Cerebellar nuclear complex (tissue), 1 donor: ENCODE data around the gene AHR.
"Not testable (repeated sequence)": the region's sequence is repeated elsewhere in the genome, so short reads cannot be mapped to it uniquely, and the experiment has no call there.

Experiments used
- DNase-seq, 2 experiments: peaks; one replicate each; lab custom pipeline; 2025; lab: John Stamatoyannopoulos, UW

AHR gene

DNA sequence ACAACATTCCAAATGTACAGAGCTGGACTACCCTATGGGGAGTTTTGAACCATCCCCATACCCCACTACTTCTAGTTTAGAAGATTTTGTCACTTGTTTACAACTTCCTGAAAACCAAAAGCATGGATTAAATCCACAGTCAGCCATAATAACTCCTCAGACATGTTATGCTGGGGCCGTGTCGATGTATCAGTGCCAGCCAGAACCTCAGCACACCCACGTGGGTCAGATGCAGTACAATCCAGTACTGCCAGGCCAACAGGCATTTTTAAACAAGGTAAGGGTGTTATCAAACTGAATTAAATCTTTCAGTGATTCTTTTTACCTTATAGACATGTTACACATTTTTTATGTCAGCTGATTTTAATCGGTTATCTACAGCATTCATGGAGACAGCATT, 41.5 kb downstream of the AHR start:
- no peak for DNase-seq

DNA sequence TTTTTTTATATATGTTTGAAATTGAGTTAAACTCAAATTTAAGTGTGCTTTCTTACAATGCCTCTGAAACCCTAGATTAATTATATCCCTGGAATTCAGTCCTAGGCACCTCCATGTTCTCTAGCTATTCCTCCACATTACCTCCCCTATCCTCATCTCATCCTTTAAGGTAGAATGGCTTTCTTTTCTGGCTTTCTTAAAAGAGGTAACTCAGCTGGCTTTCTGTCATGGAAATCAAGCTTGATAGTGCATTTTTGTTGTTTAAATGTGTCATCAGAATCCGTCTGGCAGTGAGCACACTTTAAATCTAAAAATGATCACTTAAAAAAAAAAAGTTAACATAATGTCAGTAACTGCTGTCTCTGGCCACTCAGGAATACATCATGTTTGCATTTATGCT, 42.2 kb downstream of the AHR start:
- no peak for DNase-seq

DNA sequence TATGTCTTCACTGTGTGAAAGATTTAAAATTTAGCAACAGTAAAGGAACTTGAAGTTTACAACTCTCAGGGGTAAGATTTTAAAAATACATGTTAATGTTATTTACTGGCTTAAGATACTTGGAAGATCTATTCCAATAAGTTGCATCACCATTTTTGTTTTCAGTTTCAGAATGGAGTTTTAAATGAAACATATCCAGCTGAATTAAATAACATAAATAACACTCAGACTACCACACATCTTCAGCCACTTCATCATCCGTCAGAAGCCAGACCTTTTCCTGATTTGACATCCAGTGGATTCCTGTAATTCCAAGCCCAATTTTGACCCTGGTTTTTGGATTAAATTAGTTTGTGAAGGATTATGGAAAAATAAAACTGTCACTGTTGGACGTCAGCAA, 44.3 kb downstream of the AHR start:
- DNase-seq, result no peak

DNA sequence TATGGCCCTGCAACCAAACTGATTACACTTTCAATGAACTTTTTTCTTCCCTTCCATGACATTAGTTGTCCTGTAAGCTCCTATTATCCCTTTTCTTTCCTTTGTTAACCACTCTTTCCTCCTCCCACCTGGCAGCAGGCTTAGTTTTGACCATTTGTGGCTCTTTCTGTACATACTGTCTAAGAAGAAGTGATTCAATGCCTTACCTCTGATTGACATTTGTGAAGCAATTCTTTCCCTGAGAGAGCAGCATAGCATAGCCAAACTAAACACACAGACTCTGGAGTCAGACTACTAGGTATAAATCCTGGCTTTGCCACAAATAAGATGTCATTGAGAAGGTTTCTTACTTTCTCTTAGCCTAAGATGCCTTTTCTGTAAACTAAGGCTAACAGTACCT, 48.9 kb downstream of the AHR start:
- DNase-seq, result no peak

DNA sequence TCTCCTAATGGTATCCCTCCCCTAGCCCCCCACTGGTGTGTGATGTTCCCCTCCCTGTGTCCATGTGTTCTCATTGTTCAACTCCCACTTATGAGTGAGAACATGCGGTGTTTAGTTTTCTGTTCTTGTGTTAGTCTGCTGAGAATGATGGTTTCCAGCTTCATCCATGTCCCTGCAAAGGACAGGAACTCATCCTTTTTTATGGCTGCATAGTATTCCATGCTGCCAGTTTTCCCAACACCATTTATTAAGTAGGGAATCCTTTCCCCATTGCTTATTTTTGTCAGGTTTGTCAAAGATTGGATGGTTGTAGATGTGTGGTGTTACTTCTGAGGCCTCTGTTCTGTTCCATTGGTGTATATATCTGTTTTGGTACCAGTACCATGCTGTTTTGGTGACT, 50.5 kb downstream of the AHR start:
- DNase-seq, result not testable (repeated sequence)

DNA sequence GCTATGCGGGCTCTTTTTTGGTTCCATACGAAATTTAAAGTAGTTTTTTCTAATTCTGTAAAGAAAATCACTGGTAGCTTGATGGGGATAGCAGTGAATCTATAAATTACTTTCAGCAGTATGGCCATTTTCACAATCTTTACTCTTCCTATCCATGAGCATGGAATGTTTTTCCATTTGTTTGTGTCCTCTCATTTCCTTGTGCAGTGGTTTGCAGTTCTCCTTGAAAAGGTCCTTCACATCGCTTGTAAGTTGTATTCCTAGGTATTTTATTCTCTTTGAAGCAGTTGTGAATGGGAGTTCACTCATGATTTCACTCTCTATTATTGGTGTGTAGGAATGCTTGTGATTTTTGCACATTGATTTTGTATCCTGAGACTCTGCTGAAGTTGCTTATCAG, 51.9 kb downstream of the AHR start:
- not testable (repeated sequence) for DNase-seq

DNA sequence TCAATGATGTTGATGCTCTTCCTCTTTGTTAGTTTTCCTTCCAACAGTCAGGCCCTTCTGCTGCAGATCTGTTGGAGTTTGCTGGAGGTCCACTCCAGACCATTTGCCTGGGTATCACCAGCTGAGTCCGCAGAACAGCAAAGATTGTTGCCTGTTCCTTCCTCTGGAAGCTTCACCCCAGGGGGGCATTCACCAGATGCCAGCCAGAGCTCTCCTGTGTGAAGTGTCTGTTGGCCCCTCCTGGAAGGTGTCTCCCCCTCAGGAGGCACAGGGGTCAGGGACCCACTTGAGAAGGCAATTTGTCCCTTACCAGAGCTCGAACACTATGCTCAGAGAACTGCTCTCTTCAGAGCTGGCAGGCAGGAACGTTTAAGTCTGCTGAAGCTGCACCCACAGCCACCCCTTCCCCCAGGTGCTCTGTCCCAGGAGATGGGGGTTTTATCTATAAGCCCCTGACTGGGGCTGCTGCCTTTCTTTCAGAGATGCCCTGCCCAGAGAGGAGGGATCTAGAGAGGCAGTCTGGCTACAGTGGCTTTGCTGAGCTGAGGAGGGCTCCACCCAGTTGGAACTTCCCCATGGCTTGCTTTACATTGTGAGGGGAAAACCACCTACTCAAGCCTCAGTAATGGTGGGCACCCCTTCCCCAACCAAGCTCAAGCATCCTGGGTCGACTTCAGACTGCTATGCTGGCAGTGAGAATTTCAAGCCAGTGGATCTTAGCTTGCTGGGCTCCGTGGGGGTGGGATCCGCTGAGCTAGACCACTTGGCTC, 55.4 kb downstream of the AHR start:
- DNase-seq, result not testable (repeated sequence)

DNA sequence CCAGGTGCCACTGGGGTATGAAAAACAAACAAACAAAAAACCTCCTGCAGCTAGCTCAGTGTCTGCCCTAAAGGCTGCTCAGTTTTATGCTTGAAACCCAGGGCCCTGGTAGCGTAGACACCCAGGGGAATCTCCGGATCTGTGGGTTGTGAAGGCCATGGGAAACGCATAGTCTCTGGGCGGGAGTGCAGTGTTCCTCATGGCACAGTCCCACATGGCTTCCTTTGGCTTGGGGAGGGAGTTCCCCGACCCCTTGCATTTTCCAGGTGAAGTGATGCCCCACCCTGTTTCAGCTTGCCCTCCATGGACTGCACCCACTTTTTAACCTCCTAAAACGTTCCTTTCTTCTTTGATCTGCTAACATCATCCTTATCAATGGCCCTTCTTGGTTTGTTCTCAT, 56.0 kb downstream of the AHR start:
- DNase-seq, result no peak

DNA sequence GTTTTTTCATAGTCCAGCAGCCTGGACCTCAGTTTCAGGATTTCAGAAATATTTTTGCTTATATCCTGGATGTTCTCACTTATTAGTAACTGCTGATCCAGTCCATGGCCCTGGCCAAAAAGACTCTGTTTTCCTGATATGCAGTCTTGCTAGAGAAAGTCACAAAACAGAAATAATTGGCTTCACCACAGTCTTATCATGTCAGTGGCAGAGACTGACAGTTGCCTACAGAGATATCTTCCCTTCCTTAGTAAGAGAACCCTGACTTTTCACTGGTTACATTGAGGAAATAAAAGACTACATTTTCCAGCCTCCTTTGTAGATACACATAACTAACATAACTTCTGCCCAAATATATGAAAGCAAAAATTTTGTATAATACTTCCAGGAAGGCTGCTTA, 56.6 kb downstream of the AHR start:
- no peak for DNase-seq

DNA sequence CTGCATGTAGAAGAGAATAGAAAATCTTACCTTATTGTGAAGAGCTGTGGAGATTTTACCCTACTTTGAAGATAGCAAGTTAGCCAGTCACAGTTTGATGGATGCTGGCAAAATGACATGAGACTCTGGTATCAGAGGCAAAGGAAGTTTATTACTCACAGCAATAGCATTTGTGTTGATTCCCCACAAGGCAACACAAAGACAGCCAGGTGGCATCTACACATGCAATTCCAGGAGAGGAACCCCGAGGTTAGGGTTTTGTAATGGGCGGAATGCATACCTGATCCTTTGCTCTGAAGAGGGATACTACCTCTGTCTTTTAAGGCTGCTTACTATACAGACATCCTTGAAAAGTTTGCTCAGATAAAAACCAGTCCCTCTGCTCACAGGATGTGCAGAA, 59.5 kb downstream of the AHR start:
- DNase-seq, result no peak

DNA sequence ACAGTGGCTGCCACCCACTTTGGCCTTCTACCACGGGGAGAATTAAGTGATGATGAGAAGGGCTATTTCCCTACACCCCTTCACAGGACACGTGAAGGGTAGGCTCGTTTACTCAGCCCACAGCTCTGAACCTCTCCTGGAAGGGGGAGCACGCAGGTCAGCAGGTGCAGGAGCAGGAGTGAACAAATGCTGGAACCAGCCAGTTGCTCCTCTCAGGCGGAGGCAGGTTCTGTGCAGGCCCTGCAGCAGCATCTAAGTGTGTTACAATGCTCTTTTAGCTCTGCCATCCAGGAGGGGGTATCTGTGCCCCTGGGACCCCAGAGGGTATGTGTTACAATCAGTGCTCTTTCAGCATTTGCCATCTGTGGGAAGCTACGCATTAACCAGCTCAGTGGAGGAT, 61.2 kb downstream of the AHR start:
- no peak for DNase-seq

DNA sequence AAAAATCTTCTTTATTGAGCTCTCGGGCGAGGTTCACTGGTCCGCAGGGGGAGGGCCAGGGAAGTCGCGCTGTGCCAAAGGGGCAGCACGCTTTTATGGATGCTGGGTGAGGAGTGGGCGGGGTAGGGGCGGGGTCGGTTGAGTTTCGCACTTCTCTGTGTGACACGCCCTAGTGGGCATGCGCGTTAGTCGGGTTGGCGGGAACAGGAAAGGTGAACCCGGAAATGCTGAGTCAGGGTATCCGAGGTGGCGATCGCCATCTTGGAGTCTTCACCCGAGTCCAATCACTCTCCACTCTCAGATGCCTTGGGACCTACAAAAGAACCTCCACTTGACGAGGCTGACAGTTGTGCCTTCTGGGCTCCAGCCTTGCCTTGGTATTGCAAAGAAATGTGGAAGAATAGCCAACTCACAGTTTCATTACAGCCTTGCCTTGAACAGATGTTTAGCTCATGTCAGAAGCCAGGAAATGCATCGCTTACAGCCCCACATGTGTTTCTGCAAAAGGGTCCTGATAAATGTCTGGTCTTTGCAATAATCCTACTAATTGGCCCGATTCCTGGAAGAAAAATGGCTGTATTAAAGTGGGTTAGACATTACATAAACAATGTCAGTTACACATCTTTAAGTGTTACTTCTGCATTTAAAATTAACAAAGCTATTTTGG, 64.1 kb downstream of the AHR start:
- DNase-seq, result no peak

DNA sequence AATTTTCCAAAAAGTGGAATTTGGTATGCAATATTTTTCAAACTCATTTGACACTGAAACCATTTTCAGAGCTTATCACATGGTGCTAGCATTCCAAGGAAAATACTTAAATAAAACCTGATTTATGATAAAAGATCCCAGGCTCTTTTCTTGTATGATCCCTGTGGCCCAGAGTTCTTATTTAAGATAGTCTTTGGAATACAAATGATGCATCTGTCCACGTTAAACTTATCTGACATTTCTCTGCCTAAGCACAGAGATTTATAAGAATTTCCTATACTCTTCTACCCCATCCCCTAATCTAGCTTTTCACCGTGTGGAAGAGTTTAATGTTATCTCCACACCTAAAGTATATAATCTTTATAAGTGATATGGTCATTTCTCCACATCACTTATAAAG, 66.2 kb downstream of the AHR start:
- DNase-seq, result no peak

DNA sequence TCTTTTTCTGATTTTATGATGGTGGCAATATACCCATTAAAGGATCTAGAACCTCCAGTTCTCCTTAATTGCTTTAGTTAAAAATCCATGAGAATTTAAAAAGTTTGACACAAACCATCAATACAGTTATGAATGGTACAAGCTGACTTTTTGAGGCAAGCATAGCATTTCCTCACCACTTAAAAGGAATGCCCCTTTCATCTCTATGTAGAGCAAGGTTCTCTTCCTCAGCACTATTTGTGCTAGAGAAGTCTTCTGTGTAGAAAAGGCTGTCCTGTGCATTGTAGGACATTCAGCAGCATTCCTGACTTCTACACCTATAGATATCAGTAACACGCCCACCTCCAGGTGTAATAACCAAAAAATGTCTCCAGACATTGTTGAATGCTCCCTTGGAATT, 67.3 kb downstream of the AHR start:
- DNase-seq, result no peak

DNA sequence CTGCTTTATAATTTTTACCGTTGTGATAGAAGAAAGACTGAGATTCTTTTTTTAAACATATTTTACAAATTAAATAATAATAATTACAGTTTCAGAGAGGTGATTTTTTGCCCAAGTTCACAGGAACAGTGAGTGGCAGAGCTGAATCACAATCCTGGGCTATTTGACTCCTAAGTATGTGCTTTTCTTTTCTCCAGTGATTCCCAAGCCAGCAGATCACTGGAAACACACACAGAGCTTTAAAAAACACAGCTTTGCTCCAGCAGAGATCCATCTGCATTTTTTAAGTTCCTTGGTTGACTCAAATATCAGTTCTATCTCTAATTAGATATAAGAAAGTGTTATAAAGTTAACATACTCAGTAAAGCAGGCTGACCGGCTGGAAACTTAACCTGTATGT, 69.0 kb downstream of the AHR start:
- DNase-seq, result no peak

DNA sequence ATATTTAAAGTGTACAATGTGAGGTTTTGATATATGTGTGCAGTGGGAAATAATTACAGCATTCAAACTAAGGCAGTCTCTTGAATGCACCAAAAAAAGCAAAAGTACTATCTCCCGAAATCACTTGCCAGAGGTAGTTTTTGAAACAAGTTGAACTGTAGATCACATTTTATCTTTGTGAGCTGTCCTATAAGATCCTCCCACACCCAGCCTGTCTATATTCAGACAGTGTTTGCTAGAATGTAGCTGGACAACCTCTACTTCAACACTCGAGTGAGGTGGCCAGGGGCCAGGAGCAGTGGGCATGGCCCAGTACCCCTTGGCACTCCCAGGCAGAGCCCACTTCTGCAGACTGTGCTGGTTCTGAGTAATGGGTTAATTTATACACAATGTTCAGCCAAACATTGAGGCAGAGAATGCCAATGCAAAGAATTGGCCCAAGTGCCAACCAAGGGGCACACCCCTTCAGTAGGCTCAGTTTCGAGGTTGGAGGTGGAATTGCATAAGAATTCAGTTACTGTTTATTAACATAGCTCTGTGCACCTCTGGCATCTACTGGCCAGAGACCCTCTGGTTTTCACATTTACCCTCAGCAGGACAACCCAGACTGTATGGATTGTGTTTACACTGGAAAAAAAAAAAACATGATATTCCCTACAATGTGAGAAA, 70.5 kb downstream of the AHR start:
- no peak for DNase-seq

DNA sequence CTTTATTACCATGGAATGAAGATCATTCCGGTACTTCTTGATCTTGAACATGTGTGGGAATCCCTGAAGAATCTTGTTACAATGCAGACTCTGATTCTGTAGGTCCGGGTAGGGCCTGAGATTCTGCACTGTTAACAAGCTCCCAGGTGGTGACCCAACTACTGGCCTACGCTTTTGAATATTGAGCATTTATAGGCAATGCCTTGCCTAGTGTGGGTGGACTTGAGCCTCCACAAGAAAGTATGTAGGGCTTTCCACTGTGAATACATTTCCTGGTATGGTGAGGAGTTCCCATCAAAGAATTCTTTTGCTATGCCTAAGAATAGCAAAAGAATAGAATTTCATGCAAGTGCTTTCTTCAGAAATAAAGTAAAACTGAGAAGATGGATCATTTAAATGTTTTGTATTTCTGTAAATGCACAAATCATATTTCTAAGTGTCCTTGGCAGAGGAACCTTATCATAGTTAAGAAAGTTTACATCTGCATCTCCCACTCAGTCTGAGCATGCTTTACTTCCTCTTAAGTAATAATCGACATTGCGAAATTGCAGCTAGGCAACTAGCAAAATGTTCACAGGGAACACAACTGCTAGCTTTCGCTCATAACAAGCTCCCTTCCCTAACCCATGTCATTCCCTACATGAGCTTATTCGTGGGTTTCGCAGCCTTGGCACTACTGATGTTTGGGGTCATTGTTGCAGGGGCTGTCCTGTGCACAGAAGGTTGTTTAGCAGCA, 71.4 kb downstream of the AHR start:
- DNase-seq, result no peak

DNA sequence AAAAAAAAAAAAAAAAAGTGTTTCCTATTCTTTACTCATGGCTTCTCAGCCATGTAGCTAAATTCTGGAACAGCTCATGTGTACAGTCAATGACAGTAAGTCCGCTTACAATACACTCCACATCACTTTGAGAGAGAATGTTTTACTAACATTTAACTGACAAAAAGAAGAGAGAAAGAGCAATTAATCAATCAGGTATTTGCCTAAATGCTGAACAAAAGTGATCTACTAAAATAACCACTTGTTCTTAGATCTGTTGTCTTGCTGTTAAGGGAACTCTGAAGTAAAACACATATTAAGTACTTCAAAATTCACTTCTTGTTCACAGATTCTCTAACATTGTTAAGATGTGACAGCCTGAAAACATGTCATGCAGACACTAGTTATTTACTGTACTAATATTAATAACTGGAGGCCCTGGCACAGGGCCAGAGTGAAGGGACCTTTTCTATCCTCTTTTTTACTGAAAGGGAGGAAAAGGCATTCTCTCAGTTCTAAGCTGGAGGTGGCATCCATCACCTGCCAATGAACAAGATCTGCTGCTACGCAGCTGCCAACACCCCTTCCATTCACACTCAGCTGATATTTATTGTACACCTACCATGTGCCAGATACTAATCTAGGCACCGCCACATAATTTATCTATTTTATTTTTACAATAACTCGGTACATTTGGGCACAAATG, 72.6 kb downstream of the AHR start:
- DNase-seq, result no peak

DNA sequence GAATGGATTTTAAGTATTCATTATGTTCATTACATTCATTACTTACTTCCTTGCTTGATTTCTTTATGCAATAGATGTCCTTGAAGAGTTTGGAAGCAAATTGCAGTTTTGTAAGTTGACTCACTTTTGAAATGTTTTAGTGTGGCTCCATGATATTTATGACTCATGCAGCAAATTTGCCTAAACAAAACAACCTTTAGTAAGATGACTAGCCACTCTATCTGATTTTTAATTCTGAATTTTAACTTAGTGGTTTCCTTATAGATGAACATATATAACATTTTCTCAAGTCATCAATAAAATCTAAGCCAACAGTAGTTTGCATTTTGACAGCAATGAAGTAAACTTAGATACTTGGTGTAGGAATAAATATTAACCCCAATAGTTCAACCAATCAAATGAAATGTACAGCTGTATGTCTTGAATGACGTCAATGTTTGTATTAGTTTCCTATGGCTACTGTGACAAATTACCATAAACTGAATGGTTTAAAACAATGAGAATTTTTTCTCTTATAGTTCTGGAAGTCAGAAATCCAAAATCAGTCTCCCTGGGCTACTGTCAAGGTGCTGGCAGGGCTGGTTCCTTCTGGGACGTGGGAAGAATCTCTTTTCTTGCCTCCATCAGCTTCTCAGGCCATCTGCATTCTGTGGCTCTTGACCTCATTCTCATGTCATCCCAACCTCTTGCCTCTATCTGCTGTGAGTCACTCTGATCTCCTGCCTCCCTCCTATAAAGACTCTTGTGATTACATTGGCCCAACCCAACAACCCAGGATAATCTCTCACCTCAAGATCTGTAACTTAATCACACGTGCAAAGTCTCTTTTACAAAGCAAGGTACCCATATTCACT, 73.4 kb downstream of the AHR start:
- no peak for DNase-seq

DNA sequence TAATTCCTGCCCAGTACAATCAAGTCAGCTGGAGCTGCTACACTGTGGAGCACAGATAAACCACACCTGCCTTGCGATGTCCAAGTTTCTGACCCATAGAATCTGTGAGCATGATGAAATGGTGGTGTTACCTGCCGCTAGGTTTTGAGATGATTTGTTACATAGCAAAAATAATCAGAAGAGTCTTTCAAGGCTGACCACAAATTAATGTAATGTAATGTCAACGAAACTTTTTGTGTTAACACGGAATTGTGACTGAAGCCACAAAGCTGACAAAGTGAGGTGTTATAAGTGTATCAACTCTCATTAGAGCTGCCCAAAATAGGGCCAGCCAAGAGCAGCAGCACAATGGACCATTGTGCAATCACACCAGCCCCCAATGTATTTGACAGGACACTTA, 75.7 kb downstream of the AHR start:
- DNase-seq, result no peak

DNA sequence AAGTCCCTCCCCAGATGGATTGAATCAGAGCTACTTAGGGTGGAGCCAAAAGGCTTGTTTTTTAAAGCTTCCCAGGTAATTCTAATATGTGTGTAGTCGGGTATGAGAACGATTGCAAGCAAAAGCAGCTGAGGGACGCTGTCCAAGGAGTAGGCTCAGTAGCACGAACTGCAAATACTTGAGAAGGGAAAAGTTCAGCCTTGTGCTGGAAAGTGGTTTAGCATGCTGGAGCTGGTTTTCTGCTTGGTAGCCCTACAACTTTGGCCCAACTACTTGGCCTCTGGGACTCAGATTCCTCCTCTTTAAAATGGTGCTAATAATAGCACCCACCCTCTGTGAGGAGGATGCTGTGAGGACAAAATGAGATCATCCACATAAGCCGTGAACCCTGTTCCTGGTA, 76.2 kb downstream of the AHR start:
- no peak for DNase-seq
